Fibroblast of lung (primary cell): ENCODE data around the gene UBE2E2. TPM values are rescaled to one million over a fixed set of nuclear protein-coding genes. Genes with fewer than 3 reads are reported as not detected.

Experiments used
- DNase-seq, 2 donors: peaks; one replicate each; pipeline versions ENCODE4 v3.0.0 to v3.0.0-alpha.2; 2010; ENCODE audit warnings: low read depth in 2 of 2
- H2AFZ ChIP-seq: 2 replicates; pipeline ENCODE4 v1.5.1; 2012; ENCODE audit warnings: low read length, control low read depth, inconsistent platforms
- H3K27ac ChIP-seq: 2 replicates; pipeline ENCODE4 v1.5.1; 2011; ENCODE audit warnings: low read length, control low read depth; ENCODE audit not compliant: insufficient read depth
- H3K27me3 ChIP-seq: 2 replicates; pipeline ENCODE4 v1.5.1; 2011; ENCODE audit warnings: mild to moderate bottlenecking, low read length; ENCODE audit not compliant: control insufficient read depth, insufficient read depth
- H3K36me3 ChIP-seq: 2 replicates; pipeline ENCODE4 v1.5.1; 2011; ENCODE audit warnings: low read length; ENCODE audit not compliant: control insufficient read depth, insufficient read depth
- H3K4me1 ChIP-seq: 2 replicates; pipeline ENCODE4 v1.5.1; 2011; ENCODE audit warnings: low read length; ENCODE audit not compliant: control insufficient read depth, insufficient read depth; ENCODE audit errors: extremely low read depth
- H3K4me2 ChIP-seq: 2 replicates; pipeline ENCODE4 v1.5.1; 2011; ENCODE audit warnings: low read length, control low read depth; ENCODE audit not compliant: insufficient read depth; ENCODE audit errors: extremely low read depth
- H3K4me3 ChIP-seq, 4 experiments: fragments of 200-600 bp in 1 of 4; sonication (generic) in 1 of 4; replicated peaks in 1 of 4; 2 replicates each; pipeline ENCODE4 v1.5.1; 2011 to 2016; ENCODE audit warnings: low read length in 4 of 4, low read depth in 3 of 4, mild to moderate bottlenecking in 3 of 4, control low read depth in 2 of 4, inconsistent platforms in 1 of 4, mixed read lengths in 1 of 4; ENCODE audit not compliant: insufficient read depth in 1 of 4; ENCODE audit errors: control extremely low read depth in 1 of 4
- H3K79me2 ChIP-seq: 2 replicates; pipeline ENCODE4 v1.5.1; 2012; ENCODE audit warnings: mild to moderate bottlenecking, low read length, inconsistent platforms; ENCODE audit not compliant: control insufficient read depth, insufficient read depth
- H3K9ac ChIP-seq: 2 replicates; pipeline ENCODE4 v1.5.1; 2011; ENCODE audit warnings: mild to moderate bottlenecking, low read length, control low read depth; ENCODE audit not compliant: insufficient read depth
- H3K9me3 ChIP-seq: 2 replicates; pipeline ENCODE4 v1.5.1; 2012; ENCODE audit warnings: low read depth, low read length; ENCODE audit not compliant: control insufficient read depth, insufficient read depth
- H4K20me1 ChIP-seq: 2 replicates; pipeline ENCODE4 v1.5.1; 2011; ENCODE audit warnings: low read length; ENCODE audit not compliant: control insufficient read depth, insufficient read depth; ENCODE audit errors: extremely low read depth
- EZH2 ChIP-seq: IDR thresholded peaks from 2 replicates; pipeline ENCODE4 v1.5.1; 2012; ENCODE audit warnings: low read length, control low read depth, mild to moderate bottlenecking; ENCODE audit errors: missing control alignments
- polyA plus RNA-seq, 2 donors: library from polyadenylated mRNA; depleted of rRNA in 1 of 2; stranded (reverse) in 1 of 2; unstranded in 1 of 2; fragments of >200 nt; gene quantifications; 2 replicates each; pipeline ENCODE4 v1.2.1, GENCODE V29; 2011 to 2012; ENCODE audit warnings: missing spikeins in 1 of 2
- total RNA-seq: library from RNA; depleted of rRNA; stranded (reverse); fragments of >200 nt; gene quantifications from 2 replicates; pipeline ENCODE4 v1.2.1, GENCODE V29; 2014
- TF ChIP-seq, protein P1 (sequence below), 2 donors: IDR thresholded peaks in 1 of 2; conservative IDR thresholded peaks in 1 of 2; 1 replicate in 1 of 2; 2 replicates in 1 of 2; pipeline ENCODE4 v1.5.1; 2011 to 2012; ENCODE audit warnings: low read length in 2 of 2, control low read depth in 1 of 2, inconsistent platforms in 1 of 2, low read depth in 1 of 2, mild to moderate bottlenecking in 1 of 2

Gene UBE2E2
- total and polyA plus RNA-seq, 2 donors (not counting 1 experiment from before 2014, with no cell fraction given): 79.8 to 127 TPM

DNA sequence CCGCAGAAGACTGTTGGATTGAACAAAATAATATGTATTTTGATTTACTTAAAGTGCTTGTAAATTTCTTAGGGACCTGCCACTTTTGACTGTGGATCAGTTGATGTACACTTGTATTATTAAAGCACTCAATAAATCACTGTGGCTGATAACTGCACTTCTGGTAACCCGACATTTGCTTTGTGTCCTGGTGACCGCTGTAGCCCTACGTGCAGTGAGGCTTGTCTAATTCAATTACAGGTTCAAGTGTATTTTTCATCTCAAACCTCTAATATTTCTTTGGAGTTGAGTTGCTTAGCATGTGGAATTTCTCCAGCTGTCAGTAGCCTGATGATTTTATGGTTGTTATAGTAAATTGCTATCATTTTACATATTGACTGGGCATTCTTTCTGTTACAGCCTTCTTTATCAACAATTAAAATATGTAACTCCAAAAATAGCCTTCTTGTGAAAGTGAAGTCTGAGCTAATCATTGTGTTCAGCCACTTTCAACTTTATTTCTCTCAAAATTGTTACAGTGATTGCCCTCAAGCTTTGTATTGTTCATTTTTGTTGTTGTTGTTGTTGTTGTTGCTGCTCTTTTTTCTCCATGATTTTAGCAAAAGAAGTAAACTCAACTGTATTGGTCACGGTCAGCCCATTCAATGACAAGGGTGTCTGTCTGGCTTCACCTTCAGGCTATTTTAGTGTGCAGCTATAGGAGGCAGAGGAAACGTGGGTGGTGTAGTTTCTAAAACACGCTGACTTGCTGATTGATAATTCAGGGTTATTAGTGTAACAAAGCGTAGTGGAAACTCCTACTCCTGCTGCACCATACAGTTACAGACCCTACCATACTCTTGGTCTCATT, 387.5 kb downstream of the UBE2E2 start:
- no peak overlapping the region for H3K4me2 ChIP-seq
- TF ChIP-seq, protein P1, sequence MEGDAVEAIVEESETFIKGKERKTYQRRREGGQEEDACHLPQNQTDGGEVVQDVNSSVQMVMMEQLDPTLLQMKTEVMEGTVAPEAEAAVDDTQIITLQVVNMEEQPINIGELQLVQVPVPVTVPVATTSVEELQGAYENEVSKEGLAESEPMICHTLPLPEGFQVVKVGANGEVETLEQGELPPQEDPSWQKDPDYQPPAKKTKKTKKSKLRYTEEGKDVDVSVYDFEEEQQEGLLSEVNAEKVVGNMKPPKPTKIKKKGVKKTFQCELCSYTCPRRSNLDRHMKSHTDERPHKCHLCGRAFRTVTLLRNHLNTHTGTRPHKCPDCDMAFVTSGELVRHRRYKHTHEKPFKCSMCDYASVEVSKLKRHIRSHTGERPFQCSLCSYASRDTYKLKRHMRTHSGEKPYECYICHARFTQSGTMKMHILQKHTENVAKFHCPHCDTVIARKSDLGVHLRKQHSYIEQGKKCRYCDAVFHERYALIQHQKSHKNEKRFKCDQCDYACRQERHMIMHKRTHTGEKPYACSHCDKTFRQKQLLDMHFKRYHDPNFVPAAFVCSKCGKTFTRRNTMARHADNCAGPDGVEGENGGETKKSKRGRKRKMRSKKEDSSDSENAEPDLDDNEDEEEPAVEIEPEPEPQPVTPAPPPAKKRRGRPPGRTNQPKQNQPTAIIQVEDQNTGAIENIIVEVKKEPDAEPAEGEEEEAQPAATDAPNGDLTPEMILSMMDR (conservative IDR thresholded peaks at IDR 0.05 in 1 of 2, IDR thresholded peaks at IDR 0.05 in 1 of 2; ENCODE audit: low read depth in 1 of 2, low read length in 2 of 2): no peak
- TF ChIP-seq EZH2: no peak
- H3K36me3 ChIP-seq: no peaks in the 10 kb centered on the region
- H3K9ac ChIP-seq: no peak overlapping the region
- no peaks in the 10 kb centered on the region for H4K20me1 ChIP-seq
- no peak overlapping the region for H3K4me3 ChIP-seq
- H3K9me3 ChIP-seq: no peaks in the 10 kb centered on the region
- H3K4me1 ChIP-seq: no peaks in the 10 kb centered on the region
- no peaks in the 10 kb centered on the region for H3K79me2 ChIP-seq
- DNase-seq: no peak
- no peaks in the 10 kb centered on the region for H3K27me3 ChIP-seq
- H3K27ac ChIP-seq: no peak overlapping the region
- H2AFZ ChIP-seq: no peak overlapping the region

DNA sequence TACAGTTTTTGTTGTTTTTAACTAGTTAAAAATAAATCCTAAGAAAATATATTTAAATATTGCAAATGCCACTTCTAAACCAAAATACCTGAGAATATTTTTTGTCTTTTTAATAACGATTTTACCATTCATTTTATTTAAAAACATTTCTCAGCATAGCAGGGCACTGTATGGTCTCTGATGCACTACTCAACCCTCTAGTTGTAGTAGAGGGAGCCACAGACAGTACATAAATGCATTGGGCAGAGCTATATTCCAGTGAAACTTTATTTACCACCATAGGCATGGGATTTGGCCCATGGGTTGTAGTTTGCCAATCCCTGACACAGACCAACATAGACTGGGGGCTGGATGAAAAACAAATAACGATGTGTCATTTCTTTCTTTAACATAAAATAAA, 388.2 kb downstream of the UBE2E2 start:
- H3K27ac ChIP-seq: no peak overlapping the region
- no peak overlapping the region for H3K4me2 ChIP-seq
- H3K4me3 ChIP-seq: no peak overlapping the region
- no peak overlapping the region for H2AFZ ChIP-seq
- no peak overlapping the region for H3K9ac ChIP-seq
- TF ChIP-seq, protein P1 (conservative IDR thresholded peaks at IDR 0.05 in 1 of 2, IDR thresholded peaks at IDR 0.05 in 1 of 2; ENCODE audit: low read depth in 1 of 2, low read length in 2 of 2): no peak
- no peak for TF ChIP-seq EZH2
- no peak for DNase-seq
- no peaks in the 10 kb centered on the region for H4K20me1 ChIP-seq
- H3K4me1 ChIP-seq: no peaks in the 10 kb centered on the region
- H3K27me3 ChIP-seq: no peaks in the 10 kb centered on the region
- no peaks in the 10 kb centered on the region for H3K9me3 ChIP-seq
- no peaks in the 10 kb centered on the region for H3K79me2 ChIP-seq
- no peaks in the 10 kb centered on the region for H3K36me3 ChIP-seq

GRCh38 chr3:23592961-23593931, 390.1 kb downstream of the UBE2E2 start:
- H3K4me1 ChIP-seq: no peaks in the 10 kb centered on the region
- H4K20me1 ChIP-seq: no peaks in the 10 kb centered on the region
- H2AFZ ChIP-seq: no peak overlapping the region
- no peaks in the 10 kb centered on the region for H3K27me3 ChIP-seq
- H3K9me3 ChIP-seq: no peaks in the 10 kb centered on the region
- no peaks in the 10 kb centered on the region for H3K36me3 ChIP-seq
- DNase-seq: no peak
- H3K4me3 ChIP-seq: no peak overlapping the region
- no peaks in the 10 kb centered on the region for H3K79me2 ChIP-seq
- H3K4me2 ChIP-seq: no peak overlapping the region
- H3K27ac ChIP-seq: no peak overlapping the region
- no peak overlapping the region for H3K9ac ChIP-seq
- TF ChIP-seq, protein P1 (conservative IDR thresholded peaks at IDR 0.05 in 1 of 2, IDR thresholded peaks at IDR 0.05 in 1 of 2; ENCODE audit: low read depth in 1 of 2, low read length in 2 of 2): no peak
- no peak for TF ChIP-seq EZH2
